ENCODE data around the gene THOC6. TPM values are rescaled to one million over a fixed set of nuclear protein-coding genes. Genes with fewer than 3 reads are reported as not detected.

THOC6 gene
- total and polyA plus RNA-seq, 3 experiments from 2014 or later = 46.2 to 59.4 (median 56.8) TPM

DNA sequence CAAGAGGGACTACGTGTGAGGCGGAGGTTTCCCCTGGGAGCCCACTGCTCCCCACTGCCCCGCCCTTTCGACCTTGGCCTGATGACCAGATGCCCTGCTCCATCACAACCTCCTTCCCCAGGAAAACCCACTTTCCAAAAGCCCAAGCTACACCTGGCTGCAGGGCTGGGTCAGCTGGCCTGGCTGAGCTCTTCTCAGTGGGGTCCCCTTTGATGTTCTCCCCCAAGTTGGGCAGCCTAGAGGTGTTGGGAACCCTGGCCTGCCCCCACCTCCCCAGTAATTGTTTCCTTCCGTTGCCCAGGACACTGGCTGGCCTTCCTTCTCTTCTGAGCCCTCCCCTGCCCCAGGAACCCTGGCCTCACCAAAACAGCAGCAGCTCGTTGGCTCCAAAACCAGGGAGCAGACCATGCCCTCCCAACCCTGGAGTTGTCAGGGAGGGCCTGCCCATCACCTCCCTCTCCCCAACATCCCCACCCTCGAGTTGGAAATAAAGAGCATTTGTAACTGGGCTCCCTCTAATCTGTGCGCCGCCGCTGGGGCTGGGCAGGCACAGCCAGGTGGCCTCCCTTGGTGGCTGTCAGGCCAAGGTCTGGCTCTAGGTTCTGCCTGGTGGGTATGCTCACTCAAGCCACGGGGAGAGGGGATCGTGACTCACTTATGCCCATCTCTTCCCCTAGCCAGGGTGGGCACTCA is 9.7 kb upstream of the THOC6 start:
- Mint-ChIP-seq H3K9me3 (no peaks in the 10 kb centered on the region), H3K4me1 (peaks cover 0 to 15% (median 0%) of the 10 kb centered on the region in 3 donors), H3K36me3 (no peaks in the 10 kb centered on the region), H3K27ac (no peak overlapping the region), H3K4me3 (no peak overlapping the region), H3K27me3 (peaks cover 0 to 16% of the 10 kb centered on the region in 2 donors)
- ChIA-PET CTCF (interaction anchor here (1.0 to 1.4 kb wide), 4 partner anchors 10 to 17 kb away, joined by 3 to 4 read pairs (median 3); partner anchors contain the start of genes HCFC1R1 and THOC6), POLR2A (no interaction called here)
- H3K4me3 ChIP-seq (ENCODE audit: low read length) = no peak overlapping the region
- peaks cover 8% of the 10 kb centered on the region for H3K4me1 ChIP-seq (ENCODE audit: insufficient read depth, low read length)
- H3K9me3 ChIP-seq (ENCODE audit: low read length) = no peaks in the 10 kb centered on the region
- H3K27ac ChIP-seq (ENCODE audit: low read depth, low read length) = no peak overlapping the region
- peaks cover 3% of the 10 kb centered on the region for H3K27me3 ChIP-seq (ENCODE audit: insufficient read depth, low read length, poor library complexity, severe bottlenecking)
- no peak for DNase-seq
- H3K36me3 ChIP-seq (ENCODE audit: insufficient read depth, low read length) = no peaks in the 10 kb centered on the region

DNA sequence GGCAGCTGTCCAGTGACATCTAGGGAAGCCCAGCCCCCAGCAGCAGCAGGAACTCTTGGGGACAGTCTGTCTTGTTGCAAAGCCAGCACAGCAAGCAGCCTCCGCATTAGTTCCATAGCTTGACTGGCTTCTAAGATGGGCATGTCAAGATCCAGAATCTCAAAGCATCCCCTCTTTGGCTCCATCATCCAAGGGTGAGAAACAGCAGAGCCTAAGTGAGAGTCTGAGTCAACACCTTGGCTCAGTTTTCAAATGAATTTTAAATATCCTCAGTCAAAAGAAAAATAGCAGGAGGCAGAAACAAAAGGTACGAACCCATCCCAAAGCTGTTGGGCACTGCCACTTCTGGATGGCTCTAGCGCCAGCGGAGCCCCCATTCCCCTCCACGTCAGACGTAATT is 8.9 kb upstream of the THOC6 start:
- Mint-ChIP-seq H3K27ac (no peak overlapping the region), H3K4me3 (no peak overlapping the region), H3K36me3 (no peaks in the 10 kb centered on the region), H3K9me3 (no peaks in the 10 kb centered on the region), H3K27me3 (peaks cover under 1 to 16% of the 10 kb centered on the region in 2 donors), H3K4me1 (peaks cover 2 to 20% (median 3%) of the 10 kb centered on the region in 3 donors)
- no peaks in the 10 kb centered on the region for H3K9me3 ChIP-seq (ENCODE audit: low read length)
- H3K4me3 ChIP-seq (ENCODE audit: low read length) = no peak overlapping the region
- no peak overlapping the region for H3K27ac ChIP-seq (ENCODE audit: low read depth, low read length)
- no peak for DNase-seq
- POLR2A ChIA-PET = no interaction called here
- CTCF ChIA-PET = interaction anchor here (1.0 to 1.4 kb wide), 4 partner anchors 9 to 16 kb away, joined by 3 to 4 read pairs (median 3); partner anchors contain the start of genes HCFC1R1 and THOC6
- peaks cover 14% of the 10 kb centered on the region for H3K4me1 ChIP-seq (ENCODE audit: insufficient read depth, low read length)
- H3K36me3 ChIP-seq (ENCODE audit: insufficient read depth, low read length) = no peaks in the 10 kb centered on the region
- H3K27me3 ChIP-seq (ENCODE audit: insufficient read depth, low read length, poor library complexity, severe bottlenecking) = peaks cover 3% of the 10 kb centered on the region

DNA sequence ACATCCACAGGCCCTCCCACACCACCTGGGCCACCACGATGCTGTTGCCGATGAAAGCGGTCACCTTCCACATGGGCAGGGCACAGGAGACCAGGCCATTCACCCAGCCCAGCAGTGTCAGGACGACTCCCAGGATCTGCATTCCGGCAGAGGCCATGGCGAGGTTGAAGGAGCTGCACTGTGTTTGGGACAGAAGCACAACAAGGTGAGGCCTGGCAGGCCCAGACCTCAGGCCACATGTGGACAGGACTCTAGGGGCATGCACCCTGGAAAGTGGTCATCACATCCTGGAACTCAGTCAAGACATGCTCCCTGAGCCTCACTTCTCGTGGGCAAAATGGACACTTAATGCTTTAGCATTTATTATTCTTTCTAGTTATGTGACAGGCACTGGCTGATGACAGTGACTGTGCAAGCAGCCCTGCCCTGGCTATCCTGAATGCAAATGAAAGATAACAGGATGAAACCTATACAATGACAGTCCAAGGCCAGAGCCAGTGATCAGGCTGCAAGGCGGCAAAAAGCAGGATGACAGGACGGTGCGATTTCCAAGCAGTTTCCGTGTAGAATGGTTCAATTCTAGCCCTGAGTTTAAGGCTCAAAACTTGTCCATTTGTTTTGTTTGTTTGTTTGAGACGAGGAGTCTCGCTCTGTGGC is 7.8 kb upstream of the THOC6 start:
- POLR2A ChIA-PET = no interaction called here
- H3K9me3 ChIP-seq (ENCODE audit: low read length) = no peaks in the 10 kb centered on the region
- Mint-ChIP-seq H3K36me3 (no peaks in the 10 kb centered on the region), H3K9me3 (no peaks in the 10 kb centered on the region), H3K27me3 (peaks cover 2 to 16% of the 10 kb centered on the region in 2 donors), H3K4me3 (peak overlapping the region in 1 of 7 donors; percentile 31), H3K4me1 (peaks cover 7 to 29% (median 7%) of the 10 kb centered on the region in 3 donors), H3K27ac (no peak overlapping the region)
- H3K4me3 ChIP-seq (ENCODE audit: low read length) = no peak overlapping the region
- H3K27me3 ChIP-seq (ENCODE audit: insufficient read depth, low read length, poor library complexity, severe bottlenecking) = peaks cover 3% of the 10 kb centered on the region
- H3K36me3 ChIP-seq (ENCODE audit: insufficient read depth, low read length) = no peaks in the 10 kb centered on the region
- H3K27ac ChIP-seq (ENCODE audit: low read depth, low read length) = no peak overlapping the region
- DNase-seq = no peak
- CTCF ChIA-PET = interaction anchor here (1.5 kb wide), 1 partner anchor 12 kb away, joined by 3 read pairs; no protein-coding TSS in a partner anchor
- H3K4me1 ChIP-seq (ENCODE audit: insufficient read depth, low read length) = peaks cover 16% of the 10 kb centered on the region

DNA sequence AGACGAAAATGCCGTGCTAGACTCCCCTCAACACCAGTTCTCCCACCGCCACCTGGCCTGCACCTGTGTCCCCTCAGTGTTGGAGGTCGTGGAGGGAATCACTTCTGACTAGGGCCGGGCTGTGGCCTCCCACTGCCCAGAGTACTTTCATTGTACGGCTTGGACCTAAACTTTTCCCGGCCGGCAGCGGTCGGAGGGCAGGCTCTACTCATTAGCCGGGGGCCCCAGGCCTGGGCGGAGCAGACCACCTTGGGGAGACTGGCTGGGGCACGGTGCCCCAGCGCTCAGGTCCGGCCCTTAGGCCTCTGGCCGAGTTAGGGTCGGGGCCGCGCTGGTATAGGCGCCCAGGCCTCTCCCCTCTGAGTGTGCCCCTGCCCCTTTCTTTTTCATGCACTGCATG is 6.5 kb upstream of the THOC6 start:
- H3K4me1 ChIP-seq (ENCODE audit: insufficient read depth, low read length) = peaks cover 29% of the 10 kb centered on the region
- Mint-ChIP-seq H3K9me3 (no peaks in the 10 kb centered on the region), H3K27me3 (peaks cover 2 to 14% of the 10 kb centered on the region in 2 donors), H3K4me1 (peaks cover 20 to 40% (median 21%) of the 10 kb centered on the region in 3 donors), H3K4me3 (no peak overlapping the region), H3K36me3 (no peaks in the 10 kb centered on the region), H3K27ac (no peak overlapping the region)
- ChIA-PET POLR2A (no interaction called here), CTCF (interaction anchor here (1.0 to 1.5 kb wide), 2 partner anchors 10 to 11 kb away, joined by 3 read pairs; no protein-coding TSS in a partner anchor)
- H3K27ac ChIP-seq (ENCODE audit: low read depth, low read length) = no peak overlapping the region
- DNase-seq = no peak
- no peak overlapping the region for H3K4me3 ChIP-seq (ENCODE audit: low read length)
- H3K36me3 ChIP-seq (ENCODE audit: insufficient read depth, low read length) = no peaks in the 10 kb centered on the region
- no peaks in the 10 kb centered on the region for H3K9me3 ChIP-seq (ENCODE audit: low read length)
- H3K27me3 ChIP-seq (ENCODE audit: insufficient read depth, low read length, poor library complexity, severe bottlenecking) = no peaks in the 10 kb centered on the region

DNA sequence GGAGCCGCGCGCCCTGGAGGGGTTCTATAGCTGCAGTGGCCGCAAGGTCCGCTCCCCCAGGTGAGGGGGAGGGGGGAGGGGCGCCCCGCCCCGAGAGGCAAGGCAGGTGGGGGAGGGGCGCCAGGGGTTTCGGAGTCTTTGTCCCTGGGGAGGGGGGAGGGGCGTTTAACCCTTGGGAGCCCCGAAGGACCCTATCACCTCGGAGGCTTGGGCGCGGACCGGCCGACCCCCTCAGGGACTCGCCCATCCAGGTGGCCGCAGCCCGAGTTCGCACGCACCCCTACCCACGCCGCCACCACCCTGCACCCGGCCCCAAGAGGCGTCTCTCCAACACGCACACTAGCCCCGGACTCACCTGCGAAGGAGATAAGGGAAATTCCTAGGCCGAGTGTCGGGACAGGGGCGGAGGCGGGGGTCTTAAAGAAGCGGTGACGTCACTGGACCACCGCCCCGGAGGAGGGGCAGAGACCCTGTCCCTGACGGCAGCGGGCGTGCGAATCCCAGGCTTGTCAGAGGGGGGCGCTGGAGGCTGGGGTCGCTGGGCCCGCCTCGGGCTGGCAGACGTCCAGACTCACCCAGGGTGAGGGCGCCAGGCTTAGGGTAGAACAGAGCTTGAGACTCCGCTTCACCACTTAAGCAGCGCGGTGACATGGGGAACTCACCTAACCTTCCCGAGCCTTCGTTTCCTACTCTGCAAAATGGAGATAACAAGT is 5.9 kb upstream of the THOC6 start, which contains the start of gene CLDN6:
Gene CLDN6 (minus strand): TSS at position 390 of the 713 bp plus-strand sequence. CDS start 2,162 bp downstream, outside the sequence.
- Histone ChIP-seq H3K9me3 (ENCODE audit: low read length) (no peaks in the 10 kb centered on the region), H3K4me3 (ENCODE audit: low read length) (no peak within 1 kb of the TSS), H3K36me3 (ENCODE audit: insufficient read depth, low read length) (no peaks in the 10 kb centered on the region), H3K27me3 (ENCODE audit: insufficient read depth, low read length, poor library complexity, severe bottlenecking) (no peaks in the 10 kb centered on the region), H3K27ac (ENCODE audit: low read depth, low read length) (no peak within 1 kb of the TSS), H3K4me1 (ENCODE audit: insufficient read depth, low read length) (peaks cover 35% of the 10 kb centered on the region)
- peaks cover 2 to 8% of the 10 kb centered on the region in 2 donors for H3K27me3 Mint-ChIP-seq
- POLR2A ChIA-PET = no interaction called here
- no peak for DNase-seq
- no peaks in the 10 kb centered on the region for H3K9me3 Mint-ChIP-seq
- peak within 1 kb of the TSS in 2 of 8 donors; percentile 43 to 50 for H3K27ac Mint-ChIP-seq
- CTCF ChIA-PET = interaction anchor here (5.8 to 17.8 kb wide), 2 partner anchors 12 kb away, joined by 58 to 289 read pairs; partner anchors contain the start of gene CLDN9
- peak within 1 kb of the TSS in 2 of 7 donors; percentile 28 to 48 for H3K4me3 Mint-ChIP-seq
- H3K4me1 Mint-ChIP-seq = peaks cover 26 to 41% (median 27%) of the 10 kb centered on the region in 3 donors
- no peaks in the 10 kb centered on the region for H3K36me3 Mint-ChIP-seq

DNA sequence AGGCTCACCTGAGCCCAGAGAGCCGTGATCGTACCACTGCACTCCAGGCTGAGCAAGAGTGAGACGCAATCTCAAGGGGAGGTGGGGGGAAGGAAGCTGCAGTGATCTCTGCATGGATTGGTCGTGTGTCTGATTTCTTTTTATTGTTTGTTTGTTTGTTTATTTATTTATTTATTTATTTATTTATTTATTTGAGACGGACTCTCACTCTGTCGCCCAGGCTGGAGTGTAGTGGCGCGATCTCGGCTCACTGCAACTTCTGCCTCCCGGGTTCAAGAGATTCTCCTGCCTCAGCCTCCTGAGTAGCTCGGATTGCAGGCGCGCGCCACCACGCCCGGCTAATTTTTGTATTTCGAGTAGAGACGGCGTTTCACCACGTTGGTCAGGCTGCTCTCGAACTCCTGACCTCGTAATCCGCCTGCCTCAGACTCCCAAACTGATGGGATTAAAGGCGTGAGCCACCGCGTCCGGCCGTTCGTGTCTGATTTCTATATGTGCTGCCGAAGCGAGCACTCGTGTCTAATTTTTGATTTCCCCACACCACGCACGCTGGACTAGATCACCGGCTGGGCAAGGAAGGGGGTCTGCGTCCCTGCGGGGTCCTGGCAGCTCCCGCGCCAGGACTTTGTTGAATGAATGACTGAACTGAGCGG is 4.1 kb upstream of the THOC6 start:
- DNase-seq = no peak
- Histone ChIP-seq H3K36me3 (ENCODE audit: insufficient read depth, low read length) (no peaks in the 10 kb centered on the region), H3K27ac (ENCODE audit: low read depth, low read length) (no peak overlapping the region), H3K4me1 (ENCODE audit: insufficient read depth, low read length) (peaks cover 47% of the 10 kb centered on the region), H3K9me3 (ENCODE audit: low read length) (no peaks in the 10 kb centered on the region), H3K27me3 (ENCODE audit: insufficient read depth, low read length, poor library complexity, severe bottlenecking) (no peaks in the 10 kb centered on the region), H3K4me3 (ENCODE audit: low read length) (peak overlapping the region; percentile 45)
- Mint-ChIP-seq H3K27me3 (peaks cover 2 to 3% of the 10 kb centered on the region in 2 donors), H3K27ac (peak overlapping the region; percentile 54 to 91 (median 76)), H3K4me3 (peak overlapping the region; percentile 83 to 95 (median 87)), H3K9me3 (no peaks in the 10 kb centered on the region), H3K36me3 (peaks cover 0 to 6% (median 3%) of the 10 kb centered on the region in 3 donors), H3K4me1 (peaks cover 37 to 56% (median 42%) of the 10 kb centered on the region in 3 donors)
- ChIA-PET CTCF (interaction anchor here (1.5 to 17.8 kb wide), 3 partner anchors 10 to 39 kb away, joined by 4 to 289 read pairs (median 58); partner anchors contain the start of gene CLDN9), POLR2A (interaction anchor here (0.6 to 1.8 kb wide), 7 partner anchors 8 to 139 kb away, joined by 3 to 7 read pairs (median 4); no protein-coding TSS in a partner anchor)

DNA sequence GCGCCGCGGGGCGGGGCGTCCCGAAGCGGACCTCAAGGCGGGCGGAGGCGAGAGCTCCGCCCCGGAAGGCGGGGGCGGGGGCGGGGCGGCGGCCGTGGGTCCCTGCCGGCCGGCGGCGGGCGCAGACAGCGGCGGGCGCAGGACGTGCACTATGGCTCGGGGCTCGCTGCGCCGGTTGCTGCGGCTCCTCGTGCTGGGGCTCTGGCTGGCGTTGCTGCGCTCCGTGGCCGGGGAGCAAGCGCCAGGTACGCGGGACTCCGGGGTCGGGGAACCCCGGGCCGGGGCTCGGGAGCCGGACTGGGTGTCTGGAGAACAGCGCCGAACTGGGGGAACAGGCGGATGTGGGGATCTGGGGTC is 3.6 kb upstream of the THOC6 start, which contains the start of gene TNFRSF12A:
Gene TNFRSF12A (plus strand): TSS at position 122 of the 357 bp plus-strand sequence. CDS start 30 bp downstream, at position 152.
- Mint-ChIP-seq H3K9me3 (no peaks in the 10 kb centered on the region), H3K4me1 (peaks cover 37 to 56% (median 42%) of the 10 kb centered on the region in 3 donors)
- peak within 1 kb of the TSS; percentile 78 for H3K27ac ChIP-seq (ENCODE audit: low read depth, low read length)

More for the DNA sequence above, 3.6 kb upstream of the THOC6 start, which contains the start of gene TNFRSF12A:
- H3K4me3 Mint-ChIP-seq = peak within 1 kb of the TSS; percentile 83 to 98 (median 93)
- peak; percentile 45 to 75 (median 66) for DNase-seq
- H3K9me3 ChIP-seq (ENCODE audit: low read length) = no peaks in the 10 kb centered on the region
- H3K36me3 Mint-ChIP-seq = peaks cover 0 to 6% (median 3%) of the 10 kb centered on the region in 3 donors
- H3K27me3 Mint-ChIP-seq = peaks cover 0 to 2% of the 10 kb centered on the region in 2 donors
- peak within 1 kb of the TSS; percentile 70 for H3K4me3 ChIP-seq (ENCODE audit: low read length)
- peak within 1 kb of the TSS; percentile 78 to 95 (median 92) for H3K27ac Mint-ChIP-seq
- no peaks in the 10 kb centered on the region for H3K27me3 ChIP-seq (ENCODE audit: insufficient read depth, low read length, poor library complexity, severe bottlenecking)
- no peaks in the 10 kb centered on the region for H3K36me3 ChIP-seq (ENCODE audit: insufficient read depth, low read length)
- peaks cover 47% of the 10 kb centered on the region for H3K4me1 ChIP-seq (ENCODE audit: insufficient read depth, low read length)
- CTCF ChIA-PET = interaction anchor here (1.2 to 17.8 kb wide), 4 partner anchors 10 to 38 kb away, joined by 3 to 289 read pairs (median 31); partner anchors contain the start of gene CLDN9
- POLR2A ChIA-PET = interaction anchor here (1.0 to 1.8 kb wide), 6 partner anchors 8 to 138 kb away, joined by 3 to 7 read pairs (median 4); no protein-coding TSS in a partner anchor

Measured in CD8-positive, alpha-beta memory T cell (primary cell).